HCT116 (cell line): Measurements from ENCODE around the gene SOX2. TPM values are rescaled to one million over a fixed set of nuclear protein-coding genes. Genes with fewer than 3 reads are reported as not detected.

Experiments
- ATAC-seq: fragments of 200-7000 bp; cut with Tn5 transposase; 2 replicates; pipeline ENCODE4 v1.9.1; 2020; ENCODE audit warnings: mild to moderate bottlenecking, moderate library complexity
- BruUV-seq: library from RNA; stranded (reverse); fragments of 400-500 nt; replicated peaks from 2 replicates; lab custom pipeline; 2021; lab: Mats Ljungman, UMichigan
- CTCF ChIA-PET: fragments of 300-600 bp; sonication (Branson Sonifier 250); formaldehyde crosslinking; loops from one replicate; lab custom pipeline; 2021; ENCODE audit warnings: antibody characterized with exemption; lab: Charles Lee
- POLR2A ChIA-PET: fragments of 300-600, 350-600 bp; sonication (Branson Sonifier 250); formaldehyde crosslinking; loops from one replicate; lab custom pipeline; 2021; ENCODE audit warnings: antibody characterized with exemption; lab: Charles Lee
- RAD21 ChIA-PET, 2 experiments: fragments of 300-600 bp; sonication (Branson Sonifier 250); formaldehyde crosslinking; loops; one replicate each; lab custom pipeline; 2023; ENCODE audit warnings: low total read pairs in 2 of 2; ENCODE audit not compliant: uncharacterized antibody in 2 of 2, unreplicated experiment in 2 of 2, low non-redundant PET in 1 of 2; lab: Charles Lee
- DNase-seq: peaks from one replicate; pipeline ENCODE4 v3.0.0-alpha.2; 2010; ENCODE audit warnings: low read depth, low spot score
- H2AFZ ChIP-seq: fragments of 200-600 bp; shearing (Covaris generic), sonication (generic); 2 replicates; pipeline ENCODE4 v1.6.1; 2017; ENCODE audit warnings: low read depth, mixed run types, mixed read lengths, antibody characterized with exemption, low read length; ENCODE audit not compliant: poor library complexity, severe bottlenecking
- H3K27ac ChIP-seq: 2 replicates; pipeline ENCODE4 v1.5.1; 2012; ENCODE audit warnings: low read depth, low read length
- H3K27me3 ChIP-seq: fragments of 200-600 bp; sonication (generic); 2 replicates; pipeline ENCODE4 v1.6.1; 2016; ENCODE audit warnings: mixed run types, low read length, mixed read lengths; ENCODE audit not compliant: insufficient read depth
- H3K36me3 ChIP-seq, 2 experiments: fragments of 200-500 bp in 1 of 2; fragments of 200-600 bp in 1 of 2; sonication (Bioruptor generic) in 1 of 2; sonication (generic) in 1 of 2; 2 replicates each; pipeline versions ENCODE4 v1.5.1 to v1.6.1; 2014 to 2016; ENCODE audit warnings: low read length in 2 of 2, inconsistent platforms in 1 of 2, mixed read lengths in 1 of 2, mixed run types in 1 of 2; ENCODE audit not compliant: insufficient read depth in 2 of 2, control insufficient read depth in 1 of 2
- H3K4me1 ChIP-seq, 2 experiments: fragments of 200-600 bp in 1 of 2; sonication (generic) in 1 of 2; 2 replicates each; pipeline versions ENCODE4 v1.5.1 to v1.6.1; 2012 to 2017; ENCODE audit warnings: low read length in 2 of 2, inconsistent platforms in 1 of 2, mild to moderate bottlenecking in 1 of 2, mixed read lengths in 1 of 2, mixed run types in 1 of 2, moderate library complexity in 1 of 2; ENCODE audit not compliant: insufficient read depth in 2 of 2, control insufficient read depth in 1 of 2
- H3K4me2 ChIP-seq: fragments of 200-600 bp; sonication (generic); 2 replicates; pipeline ENCODE4 v1.6.1; 2017; ENCODE audit warnings: mixed run types, low read length, mixed read lengths
- H3K4me3 ChIP-seq, 2 experiments: fragments of 200-600 bp in 1 of 2; sonication (generic) in 1 of 2; replicated peaks in 1 of 2; 2 replicates each; pipeline ENCODE4 v1.5.1; 2011 to 2016; ENCODE audit warnings: low read length in 2 of 2, control low read depth in 1 of 2, low read depth in 1 of 2, mild to moderate bottlenecking in 1 of 2, mixed read lengths in 1 of 2, mixed run types in 1 of 2
- H3K79me2 ChIP-seq: fragments of 200-600 bp; sonication (generic); 2 replicates; pipeline ENCODE4 v1.6.1; 2017; ENCODE audit warnings: mild to moderate bottlenecking, mixed run types, low read length, moderate library complexity, mixed read lengths; ENCODE audit not compliant: insufficient read depth
- H3K9ac ChIP-seq: fragments of 200-600 bp; sonication (generic); 2 replicates; pipeline ENCODE4 v1.6.1; 2016; ENCODE audit warnings: low read length, mixed read lengths
- H3K9me2 ChIP-seq: fragments of 200-600 bp; sonication (generic), shearing (Covaris generic); 2 replicates; pipeline ENCODE4 v1.6.1; 2017; ENCODE audit warnings: mixed run types, mild to moderate bottlenecking, moderate library complexity; ENCODE audit not compliant: insufficient read depth
- H3K9me3 ChIP-seq, 2 experiments: fragments of 200-500 bp in 1 of 2; fragments of 200-600 bp in 1 of 2; sonication (Bioruptor generic) in 1 of 2; sonication (generic) in 1 of 2; 2 replicates each; pipeline ENCODE4 v1.6.1; 2014 to 2017; ENCODE audit warnings: low read length in 2 of 2, mixed read lengths in 2 of 2, inconsistent platforms in 1 of 2, low read depth in 1 of 2, mild to moderate bottlenecking in 1 of 2, mixed run types in 1 of 2, moderate library complexity in 1 of 2; ENCODE audit not compliant: control insufficient read depth in 1 of 2, insufficient read depth in 1 of 2
- H4K20me1 ChIP-seq: fragments of 200-600 bp; sonication (generic), shearing (Covaris generic); 2 replicates; pipeline ENCODE4 v1.6.1; 2017; ENCODE audit warnings: mixed run types, mild to moderate bottlenecking, moderate library complexity; ENCODE audit not compliant: insufficient read depth
- CEBPB ChIP-seq: IDR thresholded peaks from 2 replicates; pipeline ENCODE4 v1.6.1; 2012; ENCODE audit warnings: low read depth
- EGR1 ChIP-seq: IDR thresholded peaks from 2 replicates; pipeline ENCODE4 v1.6.1; 2012; ENCODE audit warnings: low read depth
- FOSL1 ChIP-seq: IDR thresholded peaks from 2 replicates; pipeline ENCODE4 v1.6.1; 2012; ENCODE audit warnings: low read depth
- JUND ChIP-seq: IDR thresholded peaks from 2 replicates; pipeline ENCODE4 v1.6.1; 2012
- POLR2A ChIP-seq: IDR thresholded peaks from 2 replicates; pipeline ENCODE4 v1.7.0; 2011; ENCODE audit warnings: borderline replicate concordance; ENCODE audit not compliant: insufficient read depth, insufficient read length; ENCODE audit errors: extremely low read depth
- SIN3A ChIP-seq: IDR thresholded peaks from 2 replicates; pipeline ENCODE4 v1.6.1; 2012; ENCODE audit warnings: low read depth
- SP1 ChIP-seq: IDR thresholded peaks from 2 replicates; pipeline ENCODE4 v1.6.1; 2012; ENCODE audit warnings: low read depth
- SRF ChIP-seq: IDR thresholded peaks from 2 replicates; pipeline ENCODE4 v1.6.1; 2012; ENCODE audit warnings: low read depth
- ZNF274 ChIP-seq: fragments of 200-500 bp; sonication (Bioruptor generic); IDR thresholded peaks from 2 replicates; pipeline ENCODE4 v1.6.1; 2014; ENCODE audit warnings: mild to moderate bottlenecking, low read depth, low read length, inconsistent platforms
- intact Hi-C: fragments of 100-400 bp; cut with micrococcal nuclease; formaldehyde crosslinking; loops from 2 replicates; pipeline ENCODE4 v1.10.0; 2022
- total RNA-seq: library from RNA; stranded (reverse); gene quantifications from one replicate; pipeline ENCODE4 v1.2.1, GENCODE V29; 2021; ENCODE audit not compliant: unreplicated experiment
- TF ChIP-seq, protein P1 (sequence below), 3 experiments: fragments of 200-600 bp in 1 of 3; sonication (generic) in 1 of 3; IDR thresholded peaks in 2 of 3; conservative IDR thresholded peaks in 1 of 3; 2 replicates each; pipeline ENCODE4 v1.5.1; 2012 to 2017; ENCODE audit warnings: low read depth in 2 of 3, low read length in 2 of 3, antibody characterized with exemption in 1 of 3, borderline replicate concordance in 1 of 3, control low read depth in 1 of 3, mild to moderate bottlenecking in 1 of 3, mixed read lengths in 1 of 3, mixed run types in 1 of 3, moderate library complexity in 1 of 3; ENCODE audit not compliant: insufficient read depth in 1 of 3
- TF ChIP-seq, protein P2 (sequence below): IDR thresholded peaks from 2 replicates; pipeline ENCODE4 v1.6.1; 2012
- TF ChIP-seq, protein P3 (sequence below): IDR thresholded peaks from 2 replicates; pipeline ENCODE4 v1.6.1; 2012; ENCODE audit warnings: low read depth
- TF ChIP-seq, protein P4 (sequence below): IDR thresholded peaks from 2 replicates; pipeline ENCODE4 v1.6.1; 2011; ENCODE audit warnings: mild to moderate bottlenecking, low read length, moderate library complexity; ENCODE audit not compliant: insufficient replicate concordance; ENCODE audit errors: extremely low read depth

The SOX2 gene
- total RNA-seq, 1 experiment from 2014 or later, result 0.15 TPM

DNA sequence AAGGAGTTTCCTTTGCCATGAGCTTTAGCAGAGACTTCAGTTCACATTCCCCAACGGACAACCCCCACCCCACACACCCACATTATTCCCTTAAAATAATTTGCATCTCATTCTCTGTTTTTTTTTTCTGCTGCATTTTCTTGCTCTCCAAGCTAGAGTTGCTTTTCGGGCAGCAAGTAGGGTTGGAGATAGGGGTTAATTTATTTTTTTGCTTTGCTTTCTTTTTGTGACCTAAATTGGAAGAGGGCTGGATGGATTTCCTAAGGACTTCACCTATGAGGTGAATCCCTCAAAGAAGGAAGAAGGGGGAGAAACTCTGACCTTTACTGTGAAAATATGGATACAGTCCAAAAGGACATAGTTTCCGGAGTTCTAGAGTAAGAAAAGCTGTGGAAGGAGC is 6.6 kb downstream of the SOX2 start:
- Histone ChIP-seq H3K9ac (no peak overlapping the region), H3K79me2 (no peaks in the 10 kb centered on the region), H4K20me1 (no peaks in the 10 kb centered on the region)
- POLR2A ChIA-PET, result no interaction called here
- RAD21 ChIA-PET, result no interaction called here
- intact Hi-C loops, result no loop called here
- TF ChIP-seq POLR2A (no peak), JUND (no peak), SIN3A (no peak), EGR1 (no peak), FOSL1 (no peak), ZNF274 (no peak), SP1 (no peak), SRF (no peak), CEBPB (no peak)
- TF ChIP-seq, protein P1, sequence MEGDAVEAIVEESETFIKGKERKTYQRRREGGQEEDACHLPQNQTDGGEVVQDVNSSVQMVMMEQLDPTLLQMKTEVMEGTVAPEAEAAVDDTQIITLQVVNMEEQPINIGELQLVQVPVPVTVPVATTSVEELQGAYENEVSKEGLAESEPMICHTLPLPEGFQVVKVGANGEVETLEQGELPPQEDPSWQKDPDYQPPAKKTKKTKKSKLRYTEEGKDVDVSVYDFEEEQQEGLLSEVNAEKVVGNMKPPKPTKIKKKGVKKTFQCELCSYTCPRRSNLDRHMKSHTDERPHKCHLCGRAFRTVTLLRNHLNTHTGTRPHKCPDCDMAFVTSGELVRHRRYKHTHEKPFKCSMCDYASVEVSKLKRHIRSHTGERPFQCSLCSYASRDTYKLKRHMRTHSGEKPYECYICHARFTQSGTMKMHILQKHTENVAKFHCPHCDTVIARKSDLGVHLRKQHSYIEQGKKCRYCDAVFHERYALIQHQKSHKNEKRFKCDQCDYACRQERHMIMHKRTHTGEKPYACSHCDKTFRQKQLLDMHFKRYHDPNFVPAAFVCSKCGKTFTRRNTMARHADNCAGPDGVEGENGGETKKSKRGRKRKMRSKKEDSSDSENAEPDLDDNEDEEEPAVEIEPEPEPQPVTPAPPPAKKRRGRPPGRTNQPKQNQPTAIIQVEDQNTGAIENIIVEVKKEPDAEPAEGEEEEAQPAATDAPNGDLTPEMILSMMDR (IDR thresholded peaks at IDR 0.05 in 2 of 3, conservative IDR thresholded peaks at IDR 0.05 in 1 of 3; ENCODE audit: borderline replicate concordance in 1 of 3, insufficient read depth in 1 of 3, low read depth in 2 of 3, low read length in 2 of 3), result no peak
- TF ChIP-seq, protein P2, sequence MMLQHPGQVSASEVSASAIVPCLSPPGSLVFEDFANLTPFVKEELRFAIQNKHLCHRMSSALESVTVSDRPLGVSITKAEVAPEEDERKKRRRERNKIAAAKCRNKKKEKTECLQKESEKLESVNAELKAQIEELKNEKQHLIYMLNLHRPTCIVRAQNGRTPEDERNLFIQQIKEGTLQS, result no peak
- TF ChIP-seq, protein P3, sequence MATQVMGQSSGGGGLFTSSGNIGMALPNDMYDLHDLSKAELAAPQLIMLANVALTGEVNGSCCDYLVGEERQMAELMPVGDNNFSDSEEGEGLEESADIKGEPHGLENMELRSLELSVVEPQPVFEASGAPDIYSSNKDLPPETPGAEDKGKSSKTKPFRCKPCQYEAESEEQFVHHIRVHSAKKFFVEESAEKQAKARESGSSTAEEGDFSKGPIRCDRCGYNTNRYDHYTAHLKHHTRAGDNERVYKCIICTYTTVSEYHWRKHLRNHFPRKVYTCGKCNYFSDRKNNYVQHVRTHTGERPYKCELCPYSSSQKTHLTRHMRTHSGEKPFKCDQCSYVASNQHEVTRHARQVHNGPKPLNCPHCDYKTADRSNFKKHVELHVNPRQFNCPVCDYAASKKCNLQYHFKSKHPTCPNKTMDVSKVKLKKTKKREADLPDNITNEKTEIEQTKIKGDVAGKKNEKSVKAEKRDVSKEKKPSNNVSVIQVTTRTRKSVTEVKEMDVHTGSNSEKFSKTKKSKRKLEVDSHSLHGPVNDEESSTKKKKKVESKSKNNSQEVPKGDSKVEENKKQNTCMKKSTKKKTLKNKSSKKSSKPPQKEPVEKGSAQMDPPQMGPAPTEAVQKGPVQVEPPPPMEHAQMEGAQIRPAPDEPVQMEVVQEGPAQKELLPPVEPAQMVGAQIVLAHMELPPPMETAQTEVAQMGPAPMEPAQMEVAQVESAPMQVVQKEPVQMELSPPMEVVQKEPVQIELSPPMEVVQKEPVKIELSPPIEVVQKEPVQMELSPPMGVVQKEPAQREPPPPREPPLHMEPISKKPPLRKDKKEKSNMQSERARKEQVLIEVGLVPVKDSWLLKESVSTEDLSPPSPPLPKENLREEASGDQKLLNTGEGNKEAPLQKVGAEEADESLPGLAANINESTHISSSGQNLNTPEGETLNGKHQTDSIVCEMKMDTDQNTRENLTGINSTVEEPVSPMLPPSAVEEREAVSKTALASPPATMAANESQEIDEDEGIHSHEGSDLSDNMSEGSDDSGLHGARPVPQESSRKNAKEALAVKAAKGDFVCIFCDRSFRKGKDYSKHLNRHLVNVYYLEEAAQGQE, result no peak
- TF ChIP-seq, protein P4, sequence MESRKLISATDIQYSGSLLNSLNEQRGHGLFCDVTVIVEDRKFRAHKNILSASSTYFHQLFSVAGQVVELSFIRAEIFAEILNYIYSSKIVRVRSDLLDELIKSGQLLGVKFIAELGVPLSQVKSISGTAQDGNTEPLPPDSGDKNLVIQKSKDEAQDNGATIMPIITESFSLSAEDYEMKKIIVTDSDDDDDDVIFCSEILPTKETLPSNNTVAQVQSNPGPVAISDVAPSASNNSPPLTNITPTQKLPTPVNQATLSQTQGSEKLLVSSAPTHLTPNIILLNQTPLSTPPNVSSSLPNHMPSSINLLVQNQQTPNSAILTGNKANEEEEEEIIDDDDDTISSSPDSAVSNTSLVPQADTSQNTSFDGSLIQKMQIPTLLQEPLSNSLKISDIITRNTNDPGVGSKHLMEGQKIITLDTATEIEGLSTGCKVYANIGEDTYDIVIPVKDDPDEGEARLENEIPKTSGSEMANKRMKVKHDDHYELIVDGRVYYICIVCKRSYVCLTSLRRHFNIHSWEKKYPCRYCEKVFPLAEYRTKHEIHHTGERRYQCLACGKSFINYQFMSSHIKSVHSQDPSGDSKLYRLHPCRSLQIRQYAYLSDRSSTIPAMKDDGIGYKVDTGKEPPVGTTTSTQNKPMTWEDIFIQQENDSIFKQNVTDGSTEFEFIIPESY, result no peak
- TF ChIP-seq, all 23 proteins: peak for 0
- Histone ChIP-seq H3K27me3 (0 out of 2 replicates have a peak, but pooled peaks cover 3% of the 10 kb centered on the region), H3K27ac (no peak overlapping the region), H2AFZ (no peak overlapping the region), H3K36me3 (no peaks in the 10 kb centered on the region), H3K4me2 (no peak overlapping the region), H3K4me1 (no peaks in the 10 kb centered on the region), H3K4me3 (no peak overlapping the region), H3K9me2 (no peaks in the 10 kb centered on the region), H3K9me3 (no peaks in the 10 kb centered on the region)
- DNase-seq, result no peak
- no peak for ATAC-seq
- CTCF ChIA-PET, result interaction anchor here (1.0 kb wide), 1 partner anchor 16 kb away, joined by 3 read pairs; no protein-coding TSS in a partner anchor
- no TSS peak for BruUV-seq
